Activated gamma-delta T cell treated with anti-CD3 and anti-CD28 coated beads, Interleukin-2, amount 50 U/mL, for 16 hours (primary cell): ENCODE results near the gene CACNA1E.

ENCODE experiments used
- DNase-seq: peaks from one replicate; pipeline ENCODE4 v3.0.0-alpha.2; 2020; ENCODE audit warnings: low read depth

CACNA1E gene

DNA sequence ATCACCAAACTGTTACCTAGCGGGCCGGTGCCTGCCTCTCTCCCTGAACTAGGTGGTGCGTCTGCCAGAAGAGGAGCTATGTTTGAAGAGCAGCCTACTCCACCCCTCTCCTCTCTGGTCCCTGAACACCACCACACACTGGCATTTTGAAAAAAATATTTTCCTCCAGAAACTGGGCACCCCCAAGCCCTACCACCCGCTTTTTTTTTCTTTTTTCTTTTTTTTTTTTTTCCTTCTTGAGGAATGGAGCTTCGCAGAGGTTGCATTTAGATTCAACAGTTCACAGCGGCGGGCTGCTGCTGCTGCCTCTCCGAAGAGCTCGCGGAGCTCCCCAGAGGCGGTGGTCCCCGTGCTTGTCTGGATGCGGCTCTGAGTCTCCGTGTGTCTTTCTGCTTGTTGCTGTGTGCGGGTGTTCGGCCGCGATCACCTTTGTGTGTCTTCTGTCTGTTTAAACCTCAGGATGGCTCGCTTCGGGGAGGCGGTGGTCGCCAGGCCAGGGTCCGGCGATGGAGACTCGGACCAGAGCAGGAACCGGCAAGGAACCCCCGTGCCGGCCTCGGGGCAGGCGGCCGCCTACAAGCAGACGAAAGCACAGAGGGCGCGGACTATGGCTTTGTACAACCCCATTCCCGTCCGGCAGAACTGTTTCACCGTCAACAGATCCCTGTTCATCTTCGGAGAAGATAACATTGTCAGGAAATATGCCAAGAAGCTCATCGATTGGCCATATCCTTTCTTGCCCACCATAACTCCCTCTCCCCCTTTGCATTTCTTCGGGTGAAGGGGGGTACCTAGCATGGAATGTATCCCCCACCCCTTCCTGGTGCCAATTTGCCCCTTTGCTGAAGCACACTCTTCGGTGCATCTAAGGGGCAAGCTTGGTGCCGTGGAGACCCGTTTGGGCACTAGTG is at the start of gene CACNA1E:
TSS of gene CACNA1E (plus strand) at position 233 of the 911 bp plus-strand sequence. CDS start at position 461, 228 bp downstream.
- DNase-seq = no peak

DNA sequence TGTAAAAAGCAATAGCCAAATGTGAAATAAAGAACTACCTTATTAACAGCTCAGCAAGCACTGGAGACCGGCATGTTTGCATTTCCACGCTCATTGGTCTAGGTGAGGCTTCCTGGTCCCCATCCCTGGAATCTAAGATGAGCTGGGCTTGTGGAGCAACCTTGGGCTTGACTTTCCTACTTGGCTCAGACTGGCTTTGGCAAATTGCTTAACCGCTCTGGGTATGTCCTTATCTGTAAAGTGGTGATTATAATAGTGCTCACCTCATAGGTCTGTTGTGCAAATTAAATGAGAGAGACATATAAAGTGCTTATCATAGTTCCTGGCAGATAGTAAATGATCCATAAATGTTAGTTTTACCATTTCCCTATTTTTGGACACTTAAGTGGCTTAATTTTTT is 49.4 kb upstream of the CACNA1E start:
- no peak for DNase-seq

DNA sequence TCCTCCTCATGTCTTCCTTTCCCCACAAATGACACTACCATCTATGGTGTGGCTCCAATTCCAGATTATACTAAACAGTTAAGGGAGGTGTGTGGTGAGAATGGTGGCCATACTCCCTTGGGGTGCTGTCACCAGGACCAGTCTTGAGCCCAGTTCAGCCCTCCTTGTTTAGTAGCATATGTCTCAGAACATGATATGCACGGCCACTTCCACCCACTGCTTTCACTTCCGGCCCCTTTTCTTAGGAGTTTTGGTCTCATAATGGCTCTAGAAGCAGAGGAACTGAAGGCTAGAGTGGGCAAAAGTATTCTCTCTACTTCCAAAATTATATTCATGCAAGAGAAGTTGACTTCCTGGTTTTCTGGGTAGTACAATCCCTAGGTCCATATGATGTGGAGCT is 45.3 kb upstream of the CACNA1E start:
- no peak for DNase-seq

DNA sequence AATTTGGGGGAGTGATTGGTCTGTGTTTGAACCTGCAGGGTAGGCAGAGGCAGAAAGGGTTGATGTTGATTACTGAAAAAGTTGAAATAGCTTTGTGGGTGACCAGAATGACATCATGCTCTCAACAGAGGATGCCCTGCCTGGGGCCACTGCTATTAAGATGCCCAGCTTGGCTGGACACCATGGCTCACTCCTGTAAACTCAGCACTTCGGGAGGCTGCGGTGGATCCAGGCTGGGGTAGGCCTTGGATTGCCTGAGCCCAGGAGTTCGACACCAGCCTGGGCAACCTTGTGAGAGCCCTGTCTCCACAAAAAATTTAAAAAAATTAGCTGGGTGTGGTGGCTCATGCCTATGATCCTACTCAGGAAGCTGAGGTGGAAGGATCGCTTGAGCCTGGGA is 42.8 kb upstream of the CACNA1E start:
- no peak for DNase-seq

DNA sequence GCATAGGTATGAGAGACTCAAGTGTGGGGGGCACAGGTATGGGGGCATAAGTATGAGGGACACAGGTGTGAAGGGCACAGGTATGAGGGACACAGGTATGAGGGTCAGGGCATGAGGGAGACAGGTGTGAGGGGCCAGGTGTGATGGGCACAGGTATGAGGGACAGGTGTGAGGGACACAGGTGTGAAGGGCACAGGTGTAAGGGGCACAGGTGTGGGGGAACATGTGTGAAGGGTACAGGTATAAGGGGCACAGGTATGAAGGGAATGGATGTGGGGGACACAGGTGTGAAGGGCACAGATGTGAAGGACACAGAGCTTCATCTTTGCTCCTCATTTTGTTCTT is 41.2 kb upstream of the CACNA1E start:
- no peak for DNase-seq

DNA sequence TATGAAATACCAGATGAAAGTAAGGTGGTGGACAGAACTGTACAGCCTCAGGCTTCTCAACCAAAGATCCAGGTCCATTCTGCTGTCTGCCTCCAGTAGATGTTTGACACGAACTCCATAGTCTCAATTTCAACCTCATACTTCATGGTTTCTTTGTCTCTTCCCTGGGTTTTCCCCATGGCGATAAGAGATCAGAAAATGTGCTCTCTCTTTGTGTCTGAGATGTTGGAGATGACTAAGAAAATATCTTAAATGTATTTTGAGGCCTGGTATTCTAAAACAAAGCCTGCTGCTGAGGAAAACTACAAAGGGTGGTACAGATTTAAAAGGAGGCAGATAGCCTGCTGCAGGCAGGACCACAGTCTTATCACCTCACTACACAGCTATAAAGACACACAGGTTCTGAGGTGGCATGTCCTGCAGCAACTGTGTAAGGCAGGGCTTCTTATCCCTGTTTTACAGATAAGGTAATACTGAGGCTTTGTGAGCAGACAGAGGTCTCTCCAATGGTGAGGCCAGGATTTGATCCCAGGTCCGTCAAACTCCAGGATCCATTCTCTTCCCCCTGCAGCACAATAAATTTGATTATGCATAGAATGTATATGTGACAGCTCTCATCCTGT is 40.0 kb upstream of the CACNA1E start:
- no peak for DNase-seq

DNA sequence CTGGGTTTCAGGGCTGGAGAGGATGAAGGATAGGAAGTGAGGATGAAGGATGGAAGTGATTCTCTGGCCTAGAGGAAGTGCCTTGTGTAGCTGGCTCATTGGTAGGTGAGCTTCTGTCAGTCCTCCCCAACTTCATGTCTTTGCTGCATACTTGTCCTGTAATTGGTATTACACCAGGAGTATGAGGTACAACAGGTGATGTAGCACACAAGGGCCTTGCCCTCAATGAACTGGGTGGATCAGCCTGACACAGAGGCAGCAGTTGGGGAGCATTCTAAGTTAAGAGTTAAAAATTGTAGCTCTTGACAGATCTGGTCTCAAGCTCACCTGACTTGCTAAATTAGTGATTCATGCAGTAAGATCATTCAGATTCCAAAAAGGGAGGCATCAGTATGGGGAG is 37.9 kb upstream of the CACNA1E start:
- DNase-seq = no peak

DNA sequence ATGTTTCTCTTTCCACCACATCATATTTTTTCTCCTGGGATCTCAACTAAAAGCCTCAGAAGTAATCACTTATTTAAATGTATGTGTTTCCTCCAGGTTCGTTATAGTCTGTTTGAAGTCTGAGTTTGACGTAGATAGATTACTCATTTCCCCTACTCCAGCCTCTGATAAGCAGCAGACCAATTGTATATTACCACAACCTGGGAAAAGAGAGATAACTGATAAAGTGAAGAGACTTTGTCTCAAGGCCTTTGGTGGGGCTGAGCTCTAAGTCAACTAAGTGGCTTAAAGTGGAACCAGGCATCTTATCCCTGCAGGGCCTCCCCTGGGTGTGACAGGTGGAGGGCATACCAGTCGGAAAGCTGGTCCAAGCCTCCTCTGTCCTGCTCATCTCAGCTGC is 34.9 kb upstream of the CACNA1E start:
- no peak for DNase-seq

DNA sequence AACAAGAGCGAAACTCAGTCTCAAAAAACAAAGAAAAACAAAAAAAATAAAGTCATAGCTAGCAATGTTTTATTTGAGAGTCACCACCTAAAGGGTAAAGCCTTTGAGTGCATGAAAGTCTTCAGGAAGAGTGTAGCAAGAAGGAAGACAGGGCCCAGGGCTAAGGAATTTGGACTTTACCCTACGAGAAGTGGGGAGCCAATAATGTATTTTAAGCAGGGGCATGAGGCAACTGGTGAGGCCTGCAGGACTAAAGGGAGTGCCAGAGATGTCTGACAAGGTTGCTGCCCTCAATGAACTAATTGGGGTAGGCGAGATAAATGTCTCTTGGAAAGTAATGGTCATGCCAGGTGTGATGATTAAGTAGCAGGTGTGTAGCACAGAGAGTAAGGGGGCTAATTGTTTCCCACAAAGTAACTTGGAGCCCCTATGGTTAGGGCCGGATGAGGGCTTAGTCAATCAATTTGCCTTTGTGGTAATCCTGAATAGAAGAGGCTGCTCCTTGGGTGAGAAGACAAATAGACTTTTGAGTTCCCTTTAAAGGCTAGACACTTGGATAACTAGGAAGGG is 31.6 kb upstream of the CACNA1E start:
- no peak for DNase-seq

DNA sequence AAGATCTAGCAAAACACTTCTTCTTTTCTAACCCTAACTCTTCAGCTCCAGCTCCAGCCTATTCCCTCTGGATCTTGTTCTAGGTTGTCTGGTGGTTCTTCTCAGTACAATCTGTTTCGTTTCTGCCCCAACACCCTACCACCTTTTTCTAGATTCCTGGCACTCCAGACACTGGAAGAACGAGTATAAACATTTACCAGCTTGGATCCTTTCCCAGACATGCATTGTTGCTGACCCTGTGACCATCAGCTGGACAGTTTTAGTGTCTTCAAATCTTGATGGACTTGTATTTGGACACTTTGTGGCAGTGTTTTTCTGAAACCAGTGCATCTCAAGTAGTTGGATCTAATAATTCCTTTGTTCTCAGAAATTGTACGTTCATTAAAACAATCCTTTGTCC is 30.6 kb upstream of the CACNA1E start:
- DNase-seq = no peak

DNA sequence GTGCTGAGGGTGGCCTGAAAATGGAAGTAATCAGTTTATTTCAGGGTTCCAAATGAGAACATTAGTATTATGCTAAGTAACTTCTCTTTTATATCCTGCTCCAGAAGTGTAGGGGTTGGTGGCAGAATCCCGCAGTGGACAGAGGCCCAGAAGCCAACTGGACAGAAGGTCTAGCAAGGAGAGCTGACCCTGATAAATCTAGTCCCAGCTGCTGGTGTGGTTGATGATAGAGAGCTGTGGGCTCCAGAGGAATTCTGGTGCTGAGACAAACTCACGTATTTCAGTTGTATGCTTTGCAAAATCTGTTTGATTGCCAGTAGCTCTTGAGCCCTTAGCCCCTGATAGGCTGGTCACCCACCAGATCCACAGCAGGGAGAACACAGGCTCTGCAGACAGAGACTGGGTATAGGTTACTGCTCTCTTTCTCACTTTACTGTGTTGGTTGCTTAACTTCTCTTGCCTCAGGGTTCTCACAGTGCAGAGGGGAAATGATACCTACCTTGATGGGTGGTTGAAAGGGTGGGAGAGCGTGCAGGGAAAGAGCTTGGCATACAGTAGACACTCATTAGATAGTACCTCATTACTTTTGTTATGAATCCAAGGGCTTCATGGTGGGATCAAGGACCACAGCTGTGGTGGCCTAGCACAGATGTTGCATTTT is 29.6 kb upstream of the CACNA1E start:
- no peak for DNase-seq

DNA sequence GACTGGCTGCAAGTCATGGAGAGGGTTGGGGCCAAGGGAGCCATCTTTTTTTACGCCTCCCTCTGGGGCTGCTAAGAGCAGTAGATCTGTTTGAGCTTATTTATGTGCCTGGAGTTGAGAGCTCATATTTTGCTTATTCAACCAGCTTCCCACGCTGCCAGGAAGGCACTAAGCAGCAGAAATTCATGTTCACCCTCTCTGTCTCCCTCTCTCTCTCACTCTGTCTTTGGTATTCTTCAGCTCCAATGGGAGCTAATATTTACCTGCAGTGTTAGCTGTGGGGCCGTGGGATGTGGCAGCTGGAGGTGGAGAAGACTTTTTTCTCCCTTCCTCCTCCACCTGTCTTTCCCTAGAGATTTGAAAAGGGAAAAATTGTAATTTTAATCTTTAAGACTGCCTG is 26.8 kb upstream of the CACNA1E start:
- no peak for DNase-seq

DNA sequence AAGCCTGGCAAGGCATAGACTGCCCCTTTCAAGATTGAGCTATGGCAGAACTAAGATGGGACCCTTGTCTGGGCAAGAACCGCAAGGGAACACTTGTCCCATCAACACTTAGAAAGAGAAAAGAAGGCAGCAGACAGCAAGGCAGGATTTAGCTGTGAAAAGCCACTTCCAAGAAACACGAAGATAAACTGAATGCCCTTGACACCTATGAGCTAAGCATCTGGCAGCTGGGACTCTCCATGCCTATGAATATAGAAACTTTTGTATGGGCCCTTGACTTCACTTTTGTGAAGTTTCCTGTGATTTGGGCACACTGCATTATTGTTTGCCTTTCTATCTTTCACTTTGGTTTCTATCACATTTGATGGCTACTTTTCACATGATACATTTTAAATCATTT is 24.9 kb upstream of the CACNA1E start:
- no peak for DNase-seq

DNA sequence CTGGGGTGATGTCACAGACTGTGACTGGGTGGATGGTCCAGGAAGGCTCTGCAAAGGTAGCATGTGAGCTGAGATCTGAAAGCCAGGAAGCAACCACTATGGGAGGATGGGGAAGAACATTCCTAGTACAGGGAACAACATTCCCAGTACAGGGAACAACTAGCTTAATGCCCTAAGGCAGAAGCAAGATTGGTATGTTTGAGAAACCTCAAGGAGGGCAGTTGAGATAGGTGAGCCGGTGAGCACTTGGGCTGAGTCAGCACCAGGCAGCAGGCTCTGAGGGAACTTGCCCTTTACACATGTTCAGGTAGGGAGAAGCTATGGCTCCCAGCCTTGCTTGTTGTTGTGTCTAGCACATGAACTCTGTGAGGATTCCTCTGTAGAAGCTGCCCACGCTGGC is 24.2 kb upstream of the CACNA1E start:
- no peak for DNase-seq

DNA sequence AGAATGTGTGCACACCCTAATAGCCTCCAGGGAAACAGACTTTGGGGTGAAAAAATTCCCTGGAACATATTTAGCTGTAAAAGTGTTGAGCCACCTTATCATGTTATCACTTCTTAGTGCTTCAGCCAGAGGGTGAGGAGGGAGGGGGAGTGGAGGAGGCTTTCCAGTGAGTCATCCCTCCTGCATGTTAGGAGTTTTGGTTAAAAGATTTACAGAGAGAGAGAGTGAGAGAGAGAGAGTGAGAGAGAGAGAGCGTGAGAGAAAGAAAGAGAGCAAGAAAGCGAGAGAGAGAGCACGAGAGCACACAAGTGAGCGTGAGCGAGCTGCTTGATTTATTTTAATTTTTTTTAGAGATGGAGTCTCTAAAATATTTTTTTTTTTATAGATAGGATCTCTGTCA is 13.5 kb upstream of the CACNA1E start:
- no peak for DNase-seq

DNA sequence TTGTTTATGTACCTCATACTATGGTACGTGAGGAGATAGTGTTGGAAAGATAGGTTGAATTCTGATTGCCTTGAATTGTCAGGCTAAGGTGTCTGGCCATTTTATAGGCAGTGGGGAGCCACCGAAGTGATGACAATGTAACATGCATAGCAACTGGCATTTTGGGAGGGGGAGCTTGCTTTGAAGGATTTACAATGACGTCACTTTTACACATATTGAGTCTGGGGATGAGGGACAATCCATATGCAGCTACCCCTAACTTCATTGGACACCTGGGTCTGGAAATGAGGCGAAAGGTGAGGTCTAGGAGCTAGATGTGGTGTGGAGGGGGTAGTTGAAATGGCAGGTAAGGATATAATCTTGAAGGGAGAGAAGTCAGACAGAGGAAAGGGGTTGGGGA is 7.7 kb upstream of the CACNA1E start:
- DNase-seq = no peak

DNA sequence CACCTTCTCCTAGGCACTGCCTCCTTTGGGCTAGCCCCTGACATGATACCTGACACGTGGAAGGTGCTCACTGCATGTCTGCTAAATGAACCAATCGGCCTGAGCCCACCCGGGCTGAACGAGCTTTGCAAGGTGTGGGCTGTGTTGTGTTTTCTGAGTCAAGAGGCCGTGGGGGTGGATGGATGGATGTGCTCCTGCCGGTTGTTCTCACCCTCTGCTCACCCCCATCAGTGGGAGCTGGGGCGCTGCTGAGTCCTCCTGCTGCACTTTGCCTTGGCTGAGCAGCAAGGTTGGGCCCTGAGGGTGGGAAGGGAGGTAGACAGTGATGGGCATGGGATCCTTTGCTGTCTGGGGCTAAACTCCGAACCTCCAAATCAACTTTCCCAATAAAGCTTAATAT is 6.7 kb upstream of the CACNA1E start:
- no peak for DNase-seq

DNA sequence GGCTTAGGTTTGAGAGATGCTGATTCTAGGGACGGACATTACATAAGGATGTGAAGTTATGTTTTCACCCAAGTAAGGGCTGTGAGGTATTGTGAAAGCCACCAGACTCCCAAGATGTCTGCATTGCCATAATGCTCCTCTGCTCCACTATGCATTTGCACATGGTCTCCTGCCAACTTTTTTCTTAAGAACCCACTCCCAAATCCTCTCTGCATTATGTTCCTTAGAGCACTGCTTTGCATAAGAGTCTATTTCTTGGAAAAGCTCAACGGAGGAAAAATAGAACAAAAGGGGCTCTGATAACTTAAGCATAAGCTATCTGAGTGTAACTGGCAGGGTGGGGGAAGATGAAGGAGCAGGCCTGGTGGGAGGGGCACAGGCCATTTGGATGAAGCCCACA is 5.0 kb upstream of the CACNA1E start:
- DNase-seq = no peak

DNA sequence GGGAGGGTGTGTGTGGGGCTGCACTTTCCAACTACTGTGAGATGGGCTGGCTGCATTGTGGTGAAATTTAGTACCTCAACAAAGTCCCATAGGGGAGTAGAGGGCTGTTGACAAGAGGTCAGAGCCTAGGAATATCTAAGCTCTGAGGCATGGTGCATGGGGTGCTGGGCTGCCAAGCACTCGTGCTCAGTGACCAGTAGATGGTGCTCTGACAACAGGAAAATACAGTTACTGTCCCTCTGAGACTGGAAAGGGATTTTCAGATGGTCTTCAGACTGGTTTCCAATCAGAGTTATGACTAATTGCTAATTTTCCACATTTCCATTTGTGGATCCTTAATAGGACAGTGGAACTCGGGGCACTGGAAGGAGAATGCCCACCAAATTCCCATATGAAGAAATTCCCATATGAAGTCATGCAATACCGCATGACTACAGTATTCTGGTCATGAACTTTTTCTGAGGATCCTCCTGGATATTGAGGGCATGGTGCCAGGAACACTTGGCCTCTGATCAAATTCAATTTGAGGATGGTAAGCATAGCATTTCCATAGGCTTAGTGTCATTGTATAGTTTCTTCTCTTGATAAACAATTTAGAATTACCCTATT is 4.1 kb upstream of the CACNA1E start:
- no peak for DNase-seq

DNA sequence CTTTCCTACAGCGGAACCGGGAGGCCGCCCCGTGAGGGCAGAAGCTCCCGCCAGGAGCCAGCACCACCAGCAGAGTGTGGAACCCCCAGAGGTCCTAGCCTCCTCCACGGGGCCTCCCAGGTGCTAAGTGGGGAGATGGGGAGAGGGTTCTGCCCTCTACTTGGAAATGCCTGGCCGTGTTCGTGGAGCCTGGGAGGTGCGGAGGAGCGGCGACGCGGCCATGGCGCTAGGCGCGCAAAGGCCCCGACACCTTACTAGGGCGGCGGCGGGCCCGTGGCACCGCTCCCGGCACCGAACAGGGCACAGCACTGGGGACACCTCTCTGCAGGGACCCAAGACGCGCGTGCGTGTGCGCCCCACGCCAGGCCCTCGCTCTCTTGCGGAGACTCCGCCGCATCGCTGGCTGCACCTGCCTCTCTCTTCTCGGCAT is 1.3 kb upstream of the CACNA1E start:
- DNase-seq = no peak

DNA sequence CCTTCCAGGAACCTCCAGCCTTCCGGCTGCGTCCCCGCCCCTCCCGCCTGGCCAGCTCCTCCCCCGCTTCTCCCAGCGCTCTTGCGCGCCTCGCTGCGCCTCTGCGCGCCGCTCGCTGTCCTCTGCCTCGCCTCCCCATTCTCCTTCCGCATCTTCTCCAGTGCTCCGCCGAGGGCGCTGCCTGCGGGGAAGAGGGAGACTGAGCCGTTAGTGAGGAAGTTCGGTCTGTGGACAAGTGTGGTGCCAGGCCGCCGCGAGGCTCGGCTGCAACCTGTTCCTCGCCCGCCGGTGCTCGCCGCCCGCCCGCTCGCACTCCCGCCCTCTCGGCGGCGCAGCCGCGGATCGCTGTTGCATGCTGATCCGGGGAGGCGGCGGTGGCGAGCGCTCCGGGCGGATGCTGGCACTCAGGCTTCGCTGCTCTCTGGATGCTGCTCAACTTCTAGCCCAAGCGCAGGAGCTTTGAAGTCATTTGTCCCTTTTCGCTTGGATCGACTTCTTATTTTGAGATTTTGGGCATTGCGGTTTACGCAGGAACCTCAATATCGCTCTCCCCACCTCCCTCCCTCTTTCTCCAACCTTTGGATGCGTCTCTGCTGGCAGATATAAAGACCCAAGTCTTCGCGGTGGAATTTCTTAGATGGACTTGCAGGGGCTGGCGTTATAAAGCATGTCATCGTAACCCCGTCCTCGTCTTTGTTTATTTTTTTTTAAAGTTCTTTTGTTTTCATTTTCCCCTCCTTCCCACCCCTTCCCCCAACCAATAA is 614 bp upstream of the CACNA1E start:
- no peak for DNase-seq

DNA sequence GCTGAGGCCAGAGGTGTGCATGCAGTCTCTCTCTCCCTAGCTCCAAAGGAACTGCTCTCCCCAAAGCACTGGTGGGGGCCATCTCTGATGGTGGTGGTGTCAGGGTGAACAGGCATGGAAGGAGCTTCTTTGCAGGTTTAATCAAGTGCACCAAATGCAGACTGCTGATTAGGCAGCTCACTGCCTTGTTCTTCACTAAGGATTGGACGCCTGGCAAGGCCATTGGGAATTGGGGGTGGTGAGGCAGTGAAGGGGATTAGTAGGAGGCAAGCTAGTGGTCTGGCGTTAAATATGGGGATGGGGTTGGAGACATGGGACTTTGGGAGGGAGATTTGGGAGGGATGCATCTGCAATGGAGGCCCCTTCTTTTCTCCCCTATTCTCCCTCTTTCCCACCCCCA is 1.5 kb downstream of the CACNA1E start:
- no peak for DNase-seq
